IPS DF 4.7 (cell line): ENCODE measurements around the gene MEX3D.
"Not testable (repeated sequence)": the region's sequence is repeated elsewhere in the genome, so short reads cannot be mapped to it uniquely, and the experiment has no call there.

ENCODE experiments used
- DNase-seq: peaks from one replicate; pipeline ENCODE4 v3.0.0-alpha.2; 2013; ENCODE audit warnings: low spot score; ENCODE audit errors: extremely low read depth

MEX3D gene

DNA sequence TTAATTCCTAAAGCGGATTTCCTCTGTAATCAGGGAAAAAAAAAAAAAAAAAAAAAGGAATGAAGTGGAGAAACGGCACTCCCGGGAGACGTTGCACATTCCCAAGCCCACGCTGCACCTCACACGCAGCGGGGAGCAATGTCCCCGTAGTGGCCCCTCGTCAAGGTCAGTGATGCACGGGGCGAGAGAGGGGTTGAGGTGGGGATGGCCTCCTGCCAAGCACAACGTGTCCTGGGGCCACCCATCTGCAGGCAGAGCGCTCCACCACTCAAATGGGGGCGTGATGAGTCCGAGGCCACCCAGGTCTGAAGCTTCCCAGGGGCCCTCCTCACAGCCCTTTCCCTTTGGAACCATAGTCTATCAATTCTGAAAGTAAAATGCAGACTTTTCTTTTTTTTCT is 29.1 kb downstream of the MEX3D start:
- DNase-seq = no peak

- DNase-seq = not testable (repeated sequence)
Measured at GRCh38 chr19:1535699-1536098, 32.4 kb downstream of the MEX3D start.

GRCh38 chr19:1534972-1535371 is 33.2 kb downstream of the MEX3D start:
- no peak for DNase-seq

DNA sequence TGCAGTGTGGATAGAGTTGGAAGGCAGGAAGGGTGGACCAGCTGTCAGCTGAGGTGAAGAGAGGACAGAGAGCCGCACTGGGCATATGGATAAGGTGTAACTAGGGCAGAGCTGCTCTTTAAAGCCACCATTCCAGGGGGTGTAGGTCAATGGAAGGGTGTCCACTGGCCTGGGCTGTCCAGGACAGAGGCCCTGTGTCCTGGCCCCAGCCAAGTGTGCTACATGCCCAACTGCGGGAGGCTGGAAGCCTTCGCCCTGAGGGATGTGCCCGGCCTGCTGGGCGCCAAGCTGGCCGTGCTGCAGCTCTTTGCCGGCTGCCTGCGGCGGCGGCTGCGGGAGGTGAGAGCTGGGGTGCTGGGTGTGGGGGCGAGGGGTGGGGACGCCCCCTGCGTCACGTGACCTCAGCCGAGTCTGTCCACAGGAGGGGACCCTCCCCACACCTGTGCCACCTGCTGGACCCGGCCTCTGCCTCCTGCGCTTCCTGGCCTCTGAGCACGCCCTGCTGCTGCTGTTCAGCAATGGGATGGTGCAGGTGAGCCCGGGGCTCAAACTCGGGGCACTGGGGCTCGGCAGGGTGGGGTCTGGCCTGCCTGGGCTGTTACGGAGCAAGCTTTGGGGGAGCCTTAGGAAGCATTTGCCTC is 34.5 kb downstream of the MEX3D start:
- no peak for DNase-seq

GRCh38 chr19:1532003-1532402 is 36.1 kb downstream of the MEX3D start:
- DNase-seq = no peak

DNA sequence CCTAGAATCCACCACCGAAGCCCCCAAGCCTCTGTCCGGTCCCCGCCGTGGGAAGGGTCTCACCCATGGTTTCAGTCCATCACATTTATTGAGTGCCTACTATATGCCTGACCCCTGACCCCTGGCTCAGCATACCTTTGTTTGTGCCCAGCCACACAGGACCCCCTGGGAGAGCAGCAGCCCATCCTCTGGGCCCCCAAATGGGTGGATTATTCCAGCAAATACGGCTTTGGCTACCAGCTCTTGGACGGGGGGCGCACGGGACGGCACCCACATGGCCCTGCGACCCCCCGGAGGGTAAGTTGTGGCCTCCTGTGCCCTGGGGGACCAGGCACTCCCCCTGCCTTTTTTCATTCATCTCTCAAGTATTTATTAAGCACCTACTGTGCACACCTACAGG is 36.5 kb downstream of the MEX3D start:
- DNase-seq = no peak

GRCh38 chr19:1530856-1531255 is 37.3 kb downstream of the MEX3D start:
- not testable (repeated sequence) for DNase-seq

DNA sequence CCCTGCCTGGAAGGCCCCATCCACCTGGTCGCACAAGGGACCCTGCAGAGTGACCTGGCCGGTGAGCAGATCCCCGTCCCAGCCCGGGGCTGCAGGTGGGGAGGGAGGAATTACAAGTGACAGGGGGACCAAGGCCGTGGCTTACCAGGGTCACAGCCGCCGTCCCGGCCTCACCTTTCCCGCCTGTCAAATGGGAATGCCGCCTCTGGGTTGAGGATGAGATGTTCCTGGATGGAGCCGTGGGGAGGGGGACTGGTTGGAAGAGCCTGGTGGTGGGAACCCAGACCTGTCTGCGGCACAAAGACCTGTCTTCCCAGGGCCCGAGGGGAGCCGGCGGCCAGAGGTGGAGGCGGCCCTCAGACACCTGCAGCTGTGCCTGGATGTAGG is 38.7 kb downstream of the MEX3D start:
- no peak for DNase-seq

GRCh38 chr19:1528596-1529429 is 39.3 kb downstream of the MEX3D start:
- DNase-seq = no peak

DNA sequence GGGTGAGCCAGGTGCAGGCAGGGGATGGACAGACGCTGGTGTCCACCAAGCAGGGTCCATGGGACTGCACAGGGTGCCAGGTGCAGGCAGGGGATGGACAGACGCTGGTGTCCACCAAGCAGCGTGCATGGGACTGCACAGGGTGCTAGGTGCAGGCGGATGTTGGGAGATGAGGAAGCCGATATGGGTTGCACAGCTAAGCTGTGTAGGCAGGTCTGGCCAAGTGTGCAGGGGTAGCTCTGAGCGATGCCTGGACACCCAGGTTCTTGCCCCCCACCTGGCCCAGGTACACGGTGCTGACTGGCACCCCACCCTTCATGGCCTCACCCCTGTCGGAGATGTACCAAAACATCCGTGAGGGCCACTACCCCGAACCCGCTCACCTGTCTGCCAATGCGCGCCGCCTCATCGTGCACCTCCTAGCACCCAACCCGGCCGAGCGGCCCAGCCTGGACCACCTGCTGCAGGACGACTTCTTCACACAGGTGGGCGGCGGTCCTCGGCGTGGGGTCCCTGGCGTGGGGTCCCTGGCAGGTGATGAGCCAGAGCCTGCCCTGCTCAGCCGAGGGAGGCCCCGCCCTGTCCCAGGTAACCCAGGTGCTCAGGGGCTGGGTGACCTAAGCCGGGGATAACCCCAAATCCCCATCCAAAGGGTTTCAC is 40.3 kb downstream of the MEX3D start:
- DNase-seq = no peak

DNA sequence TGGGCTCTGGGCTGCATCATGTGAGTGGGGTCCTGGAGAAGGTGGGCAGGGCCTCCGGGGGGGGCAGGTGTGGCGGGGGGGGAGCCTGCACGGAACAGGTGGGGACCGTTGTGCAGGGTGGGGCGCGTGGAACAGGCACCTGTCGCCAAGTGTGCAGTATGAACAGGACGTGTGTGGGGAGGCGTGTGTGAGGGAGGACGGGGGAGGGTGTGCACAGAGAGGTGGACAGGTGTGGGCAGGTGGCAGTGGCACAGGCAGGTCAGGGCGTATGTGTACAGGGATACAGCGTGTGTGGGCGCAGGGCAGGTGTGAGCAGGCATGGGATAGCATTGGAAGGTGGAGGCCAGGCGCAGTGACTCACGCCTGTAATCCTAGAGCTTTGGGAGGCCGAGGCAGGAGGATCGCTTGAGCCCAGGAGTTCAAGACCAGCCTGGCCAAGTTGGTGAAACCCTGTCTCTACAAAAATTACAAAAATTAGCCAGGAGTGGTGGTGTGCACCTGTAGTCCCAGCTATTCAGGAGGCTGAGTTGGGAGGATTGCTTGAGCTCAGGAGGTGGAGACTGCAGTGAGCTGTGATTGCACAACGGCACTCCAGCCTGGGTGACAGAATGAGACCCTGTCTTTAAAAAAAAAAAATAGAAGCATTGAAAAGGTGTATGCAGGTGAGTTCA is 41.0 kb downstream of the MEX3D start:
- no peak for DNase-seq

DNA sequence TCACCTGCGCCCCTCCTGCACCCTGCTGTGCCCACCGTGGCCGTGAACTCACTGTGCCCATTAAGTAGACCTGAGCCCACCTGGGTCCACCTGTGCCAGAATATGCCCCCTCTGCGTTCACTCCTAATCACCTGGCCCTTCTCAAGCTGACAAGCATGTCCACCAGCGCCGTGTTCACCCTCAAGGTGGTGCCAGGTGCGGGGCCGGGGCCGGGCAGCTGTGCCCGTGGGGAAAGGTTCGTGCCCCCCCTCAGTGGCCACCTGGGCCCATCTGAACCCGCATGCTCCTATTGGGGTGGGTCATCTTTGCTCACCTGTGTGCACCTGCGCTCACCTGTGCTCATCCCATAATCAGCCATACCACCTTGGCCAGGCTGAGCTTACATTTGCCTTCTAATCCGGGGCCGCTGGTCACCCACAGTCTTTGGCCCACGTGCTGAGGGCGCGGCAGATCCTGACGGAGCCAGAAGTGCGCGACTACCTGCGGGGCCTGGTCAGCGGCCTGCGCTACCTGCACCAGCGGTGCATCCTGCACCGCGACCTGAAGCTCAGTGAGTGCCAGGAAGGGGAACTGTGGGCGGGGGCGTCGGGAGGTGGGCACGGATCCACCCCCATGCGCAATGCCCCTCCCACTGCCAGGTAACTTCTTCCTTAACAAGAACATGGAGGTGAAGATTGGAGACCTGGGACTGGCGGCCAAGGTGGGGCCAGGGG is 41.9 kb downstream of the MEX3D start:
- no peak for DNase-seq

DNA sequence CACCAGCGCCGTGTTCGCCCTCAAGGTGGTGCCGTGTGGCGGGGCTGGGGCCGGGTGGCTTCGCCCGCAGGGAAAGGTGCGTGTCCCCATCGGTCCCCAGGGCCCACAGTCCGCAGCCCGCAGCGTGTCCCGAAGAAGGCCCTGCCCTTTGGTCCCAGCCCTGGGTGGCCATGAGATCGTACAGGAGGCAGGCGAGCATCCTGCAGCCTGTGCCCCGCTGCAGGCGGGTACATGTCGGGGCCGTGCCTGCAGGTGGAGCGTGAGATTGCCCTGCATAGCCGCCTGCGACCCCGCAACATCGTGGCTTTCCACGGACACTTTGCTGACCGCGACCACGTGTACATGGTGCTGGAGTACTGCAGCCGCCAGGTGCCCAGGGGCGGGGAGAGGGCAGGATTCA is 42.8 kb downstream of the MEX3D start:
- no peak for DNase-seq

DNA sequence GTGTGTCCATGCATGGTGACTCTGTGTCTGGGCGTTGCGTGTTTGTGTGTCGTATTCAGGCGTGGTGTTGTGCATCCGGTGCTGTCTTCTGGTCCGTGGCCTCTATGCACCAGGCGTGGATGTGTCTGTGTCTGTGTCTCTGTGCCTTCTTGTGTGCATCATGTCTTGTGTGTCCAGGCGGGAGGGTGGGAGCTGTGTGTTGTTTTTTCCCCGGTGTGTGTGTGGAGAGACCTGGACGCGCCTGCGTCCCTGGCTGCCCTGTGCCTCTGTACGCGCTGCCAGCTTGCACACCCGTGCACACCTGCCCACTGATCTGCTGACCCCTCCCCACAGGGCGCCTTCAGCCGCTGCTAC is 43.2 kb downstream of the MEX3D start:
- DNase-seq = no peak

DNA sequence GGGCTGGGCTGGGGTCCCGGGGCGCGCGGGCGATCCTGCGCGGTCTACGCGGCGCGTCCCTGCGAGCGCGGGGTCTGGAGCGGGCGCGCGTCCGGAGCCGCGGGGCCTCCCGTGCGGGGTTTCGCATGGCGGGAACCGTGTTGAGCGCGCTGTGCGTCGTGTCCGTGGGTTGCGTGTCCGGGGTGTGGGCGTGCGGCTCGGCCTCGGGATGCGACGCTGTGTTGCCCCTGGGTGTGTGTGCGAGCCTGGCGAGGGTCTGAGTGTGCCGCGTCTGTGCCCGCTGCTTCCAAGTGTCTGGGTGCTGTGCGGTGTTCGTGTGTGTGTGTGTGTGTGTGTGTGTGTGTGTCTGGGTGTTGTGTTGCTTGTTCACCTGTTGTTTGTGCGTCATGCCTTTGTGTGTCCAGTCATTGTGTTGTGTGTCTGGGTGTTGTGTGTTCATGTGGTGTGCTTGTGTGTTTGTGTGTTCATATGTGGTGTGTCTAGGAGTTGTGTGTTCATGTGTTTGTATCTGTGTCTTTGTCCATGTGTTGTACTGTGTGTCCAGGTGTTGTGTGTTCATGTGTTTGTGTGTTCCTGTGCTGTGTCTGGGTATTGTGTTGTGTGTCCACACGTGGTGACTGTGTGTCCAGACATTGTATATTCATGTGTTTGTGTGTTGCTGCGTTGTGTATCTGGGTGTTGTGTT is 43.7 kb downstream of the MEX3D start:
- no peak for DNase-seq

GRCh38 chr19:1523412-1524286 is 44.5 kb downstream of the MEX3D start, which contains the start of gene PLK5:
PLK5 (plus strand) TSS chr19:1524077; CDS start chr19:1526997, 2,920 bp downstream.
- no peak for DNase-seq

DNA sequence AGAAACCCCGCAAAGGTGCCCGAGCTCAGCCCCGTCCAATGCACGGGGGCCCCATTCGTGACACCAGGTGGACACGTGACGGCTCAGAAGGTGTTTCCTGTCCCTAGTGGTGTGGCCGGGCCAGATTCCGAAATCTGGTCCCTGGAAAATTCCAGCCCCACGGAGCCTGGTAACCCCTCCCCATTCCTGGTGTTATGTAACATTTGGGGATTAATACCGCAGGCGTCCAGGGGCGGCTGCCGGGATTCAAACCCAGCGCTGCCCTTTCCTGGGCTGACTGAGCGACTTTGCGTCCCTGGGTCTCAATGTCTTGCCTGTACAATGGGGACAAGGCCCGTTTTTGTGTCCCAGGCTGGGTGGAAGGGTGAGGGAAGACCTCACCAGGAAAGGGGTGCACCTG is 45.3 kb downstream of the MEX3D start:
- no peak for DNase-seq

- no peak for DNase-seq
Measured at GRCh38 chr19:1522061-1522460, 46.1 kb downstream of the MEX3D start.

GRCh38 chr19:1521636-1522035 is 46.5 kb downstream of the MEX3D start:
- DNase-seq = no peak
